ENCODE data around the gene OLFML2A.

Gene OLFML2A

DNA sequence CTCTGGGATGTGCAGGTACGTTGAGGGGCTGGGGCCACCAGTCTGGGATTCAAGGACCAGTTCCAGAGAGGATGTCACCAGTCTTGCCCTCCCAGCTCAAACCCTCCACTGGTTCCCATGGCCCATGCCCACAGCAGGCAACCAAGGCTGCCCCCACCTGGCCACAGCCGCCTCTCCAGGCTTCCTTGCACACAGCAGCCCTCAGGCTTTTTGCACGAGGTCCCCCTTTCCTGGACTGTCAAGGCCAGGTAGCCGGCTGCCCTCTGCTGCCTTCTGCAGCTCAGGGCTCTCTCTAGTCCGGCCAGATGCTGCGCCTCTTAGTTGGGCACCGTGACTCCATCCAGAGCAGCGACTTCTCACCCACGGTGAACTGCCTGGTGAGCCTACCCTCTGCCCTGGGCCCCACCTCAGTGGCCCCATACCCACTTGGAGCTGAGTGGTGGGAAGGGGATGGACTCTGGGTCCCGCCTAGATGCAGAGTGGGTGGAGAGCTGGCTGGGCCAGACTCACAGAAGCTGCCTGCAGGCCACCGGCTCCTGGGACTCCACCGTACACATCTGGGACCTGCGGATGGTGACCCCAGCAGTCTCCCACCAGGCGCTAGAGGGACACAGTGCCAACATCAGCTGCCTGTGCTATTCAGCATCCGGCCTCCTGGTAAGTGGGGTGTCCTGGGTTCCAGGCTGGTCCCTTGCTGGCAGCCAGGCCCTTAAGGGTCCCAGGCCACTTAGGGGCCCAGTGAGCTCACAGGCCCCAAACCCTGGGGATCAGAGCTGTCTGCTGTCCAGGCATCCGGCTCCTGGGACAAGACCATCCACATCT, 79.2 kb downstream of the OLFML2A start:
- no peak for DNase-seq

DNA sequence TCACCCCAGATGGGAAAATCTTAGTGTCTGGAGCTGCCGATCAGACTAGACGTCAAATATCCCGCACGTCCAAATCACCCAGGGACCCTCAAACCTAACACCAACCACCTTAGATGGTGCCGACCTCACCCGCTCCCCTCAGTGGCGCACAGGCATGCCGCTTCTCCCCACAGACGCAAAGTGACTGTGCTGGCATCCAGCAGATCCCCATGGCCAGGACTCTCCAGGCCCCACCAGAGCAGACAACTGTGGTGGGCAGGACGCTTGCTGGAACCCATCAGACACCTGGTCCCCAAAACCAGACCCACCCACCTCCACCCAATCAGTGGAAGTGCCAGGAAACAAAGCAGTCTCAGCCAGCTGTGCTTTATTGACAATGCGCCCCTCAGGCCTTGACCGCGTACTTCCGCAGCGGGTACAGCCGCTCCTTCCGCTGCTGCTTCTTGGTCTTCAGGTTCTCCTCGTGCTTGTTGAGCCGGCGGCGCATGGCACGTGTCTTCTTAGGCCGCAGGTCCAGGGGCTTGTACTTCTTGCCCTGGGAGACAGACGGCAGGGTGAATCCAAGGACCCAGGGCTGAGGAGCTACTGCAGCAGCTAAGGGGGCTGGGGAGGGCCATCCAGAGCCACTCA, 80.7 kb downstream of the OLFML2A start:
- DNase-seq: no peak

DNA sequence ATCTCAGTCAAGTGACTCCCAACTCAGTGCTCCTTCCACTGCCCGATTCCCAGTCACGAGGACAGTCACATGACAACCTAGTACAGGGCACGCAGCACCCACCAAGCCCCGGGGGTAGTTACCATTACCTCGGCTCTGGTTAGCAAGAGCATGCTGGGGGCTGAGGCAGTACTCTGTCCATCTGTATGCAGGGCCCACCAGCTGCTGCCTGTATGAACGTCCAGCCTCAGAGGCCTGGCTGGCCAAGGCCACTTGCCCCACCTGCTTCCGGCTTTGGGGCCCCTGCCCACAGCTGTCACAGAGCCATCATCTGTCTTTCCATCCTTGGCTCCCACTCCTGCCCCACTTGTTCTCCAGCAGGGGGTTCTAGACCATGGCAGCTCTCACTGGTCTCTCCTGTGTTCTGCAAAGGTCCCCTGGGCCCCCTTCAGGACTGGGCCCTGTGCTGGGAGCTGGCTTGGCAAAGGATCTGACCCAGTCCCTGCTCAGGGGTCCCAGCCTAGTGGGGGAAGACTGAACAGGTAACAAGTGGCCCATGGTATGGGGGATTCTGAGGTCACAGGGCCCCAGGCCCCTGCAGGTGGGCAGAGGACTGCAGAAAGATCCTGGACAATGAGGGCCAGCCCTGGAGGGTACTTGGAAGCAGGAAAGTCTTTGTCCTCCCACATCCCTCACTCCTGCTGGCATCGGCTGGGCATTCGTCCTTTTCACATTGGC, 81.6 kb downstream of the OLFML2A start:
- DNase-seq: peak; percentile 62

DNA sequence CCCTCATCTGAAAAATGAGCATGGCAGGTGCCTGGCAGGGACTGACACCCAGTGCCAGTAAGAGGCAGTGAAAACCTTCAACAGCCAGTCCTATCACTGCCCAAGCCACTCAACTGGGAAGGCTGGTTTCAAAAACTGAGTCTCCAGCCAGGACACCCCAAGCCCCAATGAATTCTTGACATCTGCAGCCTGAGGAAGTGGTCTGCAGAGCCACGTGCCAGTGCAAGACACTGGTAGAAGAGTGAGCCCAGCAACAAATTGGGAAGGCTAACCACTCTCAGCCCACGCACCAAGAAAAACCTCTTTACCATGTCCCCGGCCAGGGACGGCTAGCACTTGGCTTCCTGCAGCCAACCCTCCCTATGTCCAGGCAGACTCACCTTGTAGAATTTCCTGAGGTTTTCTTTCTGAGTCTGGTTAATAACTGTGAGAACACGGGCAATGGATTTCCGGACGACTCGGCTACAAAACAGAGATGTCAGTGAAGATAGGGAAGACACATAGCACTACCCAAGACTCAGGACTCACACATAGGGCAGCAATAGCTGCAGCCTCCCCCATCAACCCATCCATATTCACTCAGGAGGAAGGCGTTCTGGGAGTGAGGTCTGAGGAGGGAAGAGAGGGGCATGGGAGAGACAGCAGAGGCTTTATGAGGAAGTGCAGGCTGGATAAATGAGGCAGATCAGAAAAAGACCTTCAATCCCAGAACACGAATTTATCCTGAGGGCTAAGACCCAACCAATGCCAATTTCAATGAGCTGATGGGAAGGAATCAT, 83.1 kb downstream of the OLFML2A start:
- DNase-seq: no peak

DNA sequence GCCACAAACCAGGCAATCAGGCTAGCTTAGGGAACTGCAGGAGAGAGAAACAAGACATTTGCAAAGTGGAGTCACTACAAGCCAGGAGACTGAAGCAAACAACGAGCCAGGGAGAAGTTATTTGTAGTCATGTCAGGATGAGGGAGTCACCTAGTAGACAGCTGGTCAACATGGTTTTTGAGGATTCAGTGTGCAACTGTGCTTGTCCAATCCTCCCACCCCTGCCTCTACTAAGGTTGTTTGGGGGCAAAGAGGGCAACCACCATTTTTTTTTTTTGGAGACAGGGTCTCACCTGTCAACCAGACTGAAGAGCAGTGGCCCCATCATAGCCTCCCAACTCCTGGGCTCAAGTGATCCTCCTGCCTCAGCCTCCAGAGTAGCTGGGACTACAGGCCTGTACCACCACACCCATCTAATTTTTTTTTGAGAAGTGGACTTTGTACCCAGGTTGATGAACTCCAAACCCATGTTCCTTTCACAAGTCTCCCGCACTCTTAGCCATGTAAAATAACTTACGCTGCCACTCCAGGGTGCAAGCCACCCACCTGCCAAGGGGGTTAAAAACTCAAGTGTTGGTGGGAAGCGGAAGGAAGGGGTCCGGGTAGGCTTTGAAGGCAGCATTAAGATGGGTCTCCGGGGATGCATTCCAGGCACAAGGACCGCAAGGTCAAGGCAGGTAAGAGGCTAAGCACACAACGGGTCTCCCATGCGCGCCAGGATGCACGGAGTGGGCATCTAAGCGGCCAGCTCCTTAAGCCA, 83.8 kb downstream of the OLFML2A start:
- no peak for DNase-seq

DNA sequence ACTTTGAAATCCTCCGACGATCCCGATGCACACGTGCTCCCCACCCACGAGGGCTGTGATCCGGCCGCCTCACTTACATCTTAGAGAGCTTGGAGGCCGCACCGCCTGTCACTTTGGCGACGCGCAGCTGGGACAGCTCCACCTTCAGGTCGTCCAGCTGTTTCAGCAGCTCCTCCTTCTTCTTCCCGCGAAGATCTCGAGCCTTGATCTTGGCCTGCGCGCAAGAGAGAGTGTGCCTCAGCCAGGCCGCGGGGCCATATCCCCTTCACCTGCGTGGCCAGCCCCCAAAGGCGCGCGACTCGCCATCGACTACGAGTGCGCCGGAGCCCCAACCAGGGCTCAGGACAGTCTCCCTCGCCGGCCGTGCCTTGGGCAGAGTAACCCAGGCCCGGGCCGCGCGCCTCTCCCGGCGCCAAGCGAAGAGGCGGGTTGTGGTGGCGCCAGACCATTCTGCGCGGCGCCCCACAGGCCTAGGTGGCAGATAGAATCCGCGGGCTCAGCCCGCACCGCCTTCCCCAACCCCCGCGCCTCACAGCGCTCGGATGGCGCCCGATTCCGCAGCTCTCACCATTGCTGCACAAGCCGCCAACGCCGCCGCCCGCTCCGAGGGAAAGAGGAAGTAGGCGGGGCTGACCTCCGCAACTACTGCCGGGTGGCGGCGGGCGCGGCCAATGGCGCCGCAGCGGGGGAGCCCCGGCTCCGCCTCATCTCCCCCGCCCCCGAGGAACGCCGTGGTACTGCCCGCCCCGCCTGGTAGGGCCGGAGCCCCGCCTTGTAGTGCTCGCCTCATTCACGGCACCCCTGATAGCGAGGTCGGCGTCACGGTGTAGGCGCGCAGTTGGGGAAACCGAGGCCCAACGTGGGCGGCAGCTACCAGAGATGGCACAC, 84.7 kb downstream of the OLFML2A start, which contains the start of the genes ARPC5L and RPL35:
Gene ARPC5L (plus strand): TSS at position 789 of the 888 bp plus-strand sequence. CDS start 7,161 bp downstream, outside the sequence.
Gene RPL35 (minus strand): TSS at position 616 of the 888 bp plus-strand sequence. CDS start 45 bp downstream, at position 571.
- DNase-seq: peak; percentile 96

DNA sequence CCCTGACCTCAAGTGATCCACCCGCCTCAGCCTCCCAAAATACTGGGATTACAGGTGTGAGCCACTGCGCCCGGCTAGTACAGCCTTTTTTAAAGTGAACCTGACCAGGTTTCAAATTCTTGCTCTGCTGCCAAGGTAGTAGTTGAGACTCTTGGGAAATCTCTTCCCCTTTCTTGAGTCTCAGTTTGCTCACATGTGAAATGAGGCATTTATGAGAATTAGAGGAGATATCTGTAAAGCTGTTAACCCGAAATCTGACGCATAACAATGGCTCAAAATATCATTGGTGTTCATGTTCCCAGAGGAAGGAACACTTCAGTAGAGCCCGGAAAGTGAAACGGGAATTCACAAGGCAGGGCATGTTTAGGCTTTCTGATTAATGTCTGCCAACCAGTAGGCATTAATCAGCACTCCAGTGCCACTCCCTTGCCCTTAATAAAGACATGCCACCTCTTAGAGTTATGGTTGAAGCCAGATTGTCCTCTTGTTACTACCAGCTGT, 86.5 kb downstream of the OLFML2A start:
- no peak for DNase-seq

Data from femur (tissue), 1 donor.